Neural progenitor cell (in vitro differentiated cells): Measurements from ENCODE around the gene ABCA3. TPM values are rescaled to one million over a fixed set of nuclear protein-coding genes. Genes with fewer than 3 reads are reported as not detected.

Experiments
- DNase-seq: peaks from one replicate; pipeline ENCODE4 v3.0.0-alpha.2; 2016; ENCODE audit warnings: low spot score
- H2AFZ ChIP-seq: fragments of 200-600 bp; sonication (generic); replicated peaks from 2 replicates; pipeline ENCODE4 v1.6.1; 2016; ENCODE audit warnings: antibody characterized with exemption
- H3F3A ChIP-seq: fragments of 200-600 bp; sonication (generic); 2 replicates; pipeline ENCODE4 v1.6.1; 2016; ENCODE audit warnings: antibody characterized with exemption, low read depth
- H3K27ac ChIP-seq: fragments of 200-600 bp; sonication (generic); 2 replicates; pipeline ENCODE4 v1.5.1; 2016; ENCODE audit warnings: mild to moderate bottlenecking
- H3K27me3 ChIP-seq: fragments of 200-600 bp; sonication (generic); 2 replicates; pipeline ENCODE4 v1.6.1; 2016; ENCODE audit warnings: mild to moderate bottlenecking, moderate library complexity
- H3K36me3 ChIP-seq: fragments of 200-600 bp; sonication (generic); 2 replicates; pipeline ENCODE4 v1.5.1; 2016
- H3K4me1 ChIP-seq: fragments of 200-600 bp; sonication (generic); 2 replicates; pipeline ENCODE4 v1.6.1; 2016; ENCODE audit warnings: mixed run types
- H3K4me2 ChIP-seq: fragments of 200-600 bp; sonication (generic); 2 replicates; pipeline ENCODE4 v1.6.1; 2016
- H3K4me3 ChIP-seq: fragments of 200-600 bp; sonication (generic); 2 replicates; pipeline ENCODE4 v1.5.1; 2016
- H3K79me2 ChIP-seq: fragments of 200-600 bp; sonication (generic); 2 replicates; pipeline ENCODE4 v1.6.1; 2016; ENCODE audit warnings: low read depth
- H3K9ac ChIP-seq: fragments of 200-600 bp; sonication (generic); 2 replicates; pipeline ENCODE4 v1.6.1; 2016
- H3K9me3 ChIP-seq: fragments of 200-600 bp; sonication (generic); 2 replicates; pipeline ENCODE4 v1.5.1; 2016; ENCODE audit warnings: low read depth
- H4K20me1 ChIP-seq: fragments of 200-600 bp; sonication (generic); 2 replicates; pipeline ENCODE4 v1.6.1; 2016; ENCODE audit warnings: low read depth
- H3K27ac Mint-ChIP-seq: 3 replicates; pipeline ENCODE4 v1.8.0; 2021; ENCODE audit warnings: mixed read lengths
- H3K27me3 Mint-ChIP-seq: 2 replicates; pipeline ENCODE4 v1.8.0; 2022; ENCODE audit warnings: low read depth, mild to moderate bottlenecking, inconsistent platforms, moderate library complexity, mixed read lengths; ENCODE audit not compliant: insufficient read depth
- H3K36me3 Mint-ChIP-seq: 3 replicates; pipeline ENCODE4 v1.8.0; 2021; ENCODE audit warnings: mixed read lengths
- H3K4me1 Mint-ChIP-seq: 3 replicates; pipeline ENCODE4 v1.8.0; 2021; ENCODE audit warnings: mixed read lengths
- H3K4me3 Mint-ChIP-seq: 3 replicates; pipeline ENCODE4 v1.8.0; 2021; ENCODE audit warnings: mild to moderate bottlenecking, moderate library complexity, mixed read lengths
- H3K9me3 Mint-ChIP-seq: 3 replicates; pipeline ENCODE4 v1.8.0; 2020; ENCODE audit warnings: mixed read lengths
- EZH2 ChIP-seq: fragments of 200-600 bp; sonication (generic); IDR thresholded peaks from 2 replicates; pipeline ENCODE4 v1.6.1; 2017; ENCODE audit warnings: antibody characterized with exemption, mild to moderate bottlenecking, moderate library complexity
- EZH2phosphoT487 ChIP-seq: fragments of 200-600 bp; sonication (generic); IDR thresholded peaks from 2 replicates; pipeline ENCODE4 v1.6.1; 2017; ENCODE audit warnings: antibody characterized with exemption
- total RNA-seq: library from RNA; depleted of rRNA; stranded (reverse); fragments of >200 nt; gene quantifications from 2 replicates; pipeline ENCODE4 v1.2.3, GENCODE V29; 2015; ENCODE audit warnings: low replicate concordance
- TF ChIP-seq, protein P1 (sequence below): fragments of 200-600 bp; sonication (generic); IDR thresholded peaks from 2 replicates; pipeline ENCODE4 v1.5.1; 2017; ENCODE audit warnings: antibody characterized with exemption, mild to moderate bottlenecking

Gene ABCA3
- total RNA-seq, 1 donor from 2014 or later: 9.7 TPM

DNA sequence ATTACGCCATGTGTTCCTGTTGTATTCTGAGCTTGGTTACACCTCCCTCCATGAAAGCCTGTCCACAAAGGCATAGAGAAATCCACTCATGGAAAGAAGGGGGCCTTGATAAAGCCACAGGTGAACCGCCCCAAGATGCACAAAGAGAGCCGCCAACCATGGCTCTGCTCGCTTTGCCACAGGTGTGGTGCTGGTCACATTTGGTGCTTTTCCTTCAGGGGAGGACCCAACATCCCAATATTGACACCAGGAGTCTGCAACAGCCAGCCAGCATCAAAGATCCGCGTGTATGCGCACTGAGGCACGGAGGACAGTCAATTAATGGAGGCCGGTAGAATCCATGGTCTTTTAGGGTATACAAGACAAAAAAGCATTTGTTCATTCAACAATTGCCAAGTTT is 7.3 kb downstream of the ABCA3 start:
- H3K36me3 ChIP-seq: no peaks in the 10 kb centered on the region
- no peaks in the 10 kb centered on the region for H3F3A ChIP-seq
- no peaks in the 10 kb centered on the region for H3K4me1 ChIP-seq
- no peak overlapping the region for H3K4me3 ChIP-seq
- H3K27ac Mint-ChIP-seq: no peak overlapping the region
- H3K9ac ChIP-seq: no peak overlapping the region
- H3K4me1 Mint-ChIP-seq: peaks cover 6% of the 10 kb centered on the region
- no peak overlapping the region for H3K4me2 ChIP-seq
- no peaks in the 10 kb centered on the region for H3K9me3 ChIP-seq
- peaks cover 5% of the 10 kb centered on the region for H3K27me3 Mint-ChIP-seq
- TF ChIP-seq EZH2: no peak
- TF ChIP-seq, protein P1, sequence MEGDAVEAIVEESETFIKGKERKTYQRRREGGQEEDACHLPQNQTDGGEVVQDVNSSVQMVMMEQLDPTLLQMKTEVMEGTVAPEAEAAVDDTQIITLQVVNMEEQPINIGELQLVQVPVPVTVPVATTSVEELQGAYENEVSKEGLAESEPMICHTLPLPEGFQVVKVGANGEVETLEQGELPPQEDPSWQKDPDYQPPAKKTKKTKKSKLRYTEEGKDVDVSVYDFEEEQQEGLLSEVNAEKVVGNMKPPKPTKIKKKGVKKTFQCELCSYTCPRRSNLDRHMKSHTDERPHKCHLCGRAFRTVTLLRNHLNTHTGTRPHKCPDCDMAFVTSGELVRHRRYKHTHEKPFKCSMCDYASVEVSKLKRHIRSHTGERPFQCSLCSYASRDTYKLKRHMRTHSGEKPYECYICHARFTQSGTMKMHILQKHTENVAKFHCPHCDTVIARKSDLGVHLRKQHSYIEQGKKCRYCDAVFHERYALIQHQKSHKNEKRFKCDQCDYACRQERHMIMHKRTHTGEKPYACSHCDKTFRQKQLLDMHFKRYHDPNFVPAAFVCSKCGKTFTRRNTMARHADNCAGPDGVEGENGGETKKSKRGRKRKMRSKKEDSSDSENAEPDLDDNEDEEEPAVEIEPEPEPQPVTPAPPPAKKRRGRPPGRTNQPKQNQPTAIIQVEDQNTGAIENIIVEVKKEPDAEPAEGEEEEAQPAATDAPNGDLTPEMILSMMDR: no peak
- H4K20me1 ChIP-seq: no peaks in the 10 kb centered on the region
- H3K36me3 Mint-ChIP-seq: no peaks in the 10 kb centered on the region
- no peaks in the 10 kb centered on the region for H3K79me2 ChIP-seq
- no peak overlapping the region for H3K4me3 Mint-ChIP-seq
- no peak overlapping the region for H3K27ac ChIP-seq
- peaks cover 9% of the 10 kb centered on the region for H3K27me3 ChIP-seq
- no peaks in the 10 kb centered on the region for H3K9me3 Mint-ChIP-seq
- H2AFZ ChIP-seq: no peak overlapping the region
- no peak for DNase-seq

GRCh38 chr16:2331931-2332267 is 8.6 kb downstream of the ABCA3 start:
- H3K4me1 Mint-ChIP-seq: peaks cover 4% of the 10 kb centered on the region
- DNase-seq: no peak
- H3K4me2 ChIP-seq: no peak overlapping the region
- TF ChIP-seq EZH2 (no peak), EZH2phosphoT487 (no peak)
- TF ChIP-seq, protein P1: no peak
- no peak overlapping the region for H3K4me3 ChIP-seq
- H3K27me3 ChIP-seq: no peaks in the 10 kb centered on the region
- no peaks in the 10 kb centered on the region for H3K36me3 ChIP-seq
- no peaks in the 10 kb centered on the region for H3K9me3 ChIP-seq
- no peak overlapping the region for H3K4me3 Mint-ChIP-seq
- no peaks in the 10 kb centered on the region for H3K9me3 Mint-ChIP-seq
- no peak overlapping the region for H2AFZ ChIP-seq
- H3K27ac Mint-ChIP-seq: no peak overlapping the region
- H3K9ac ChIP-seq: no peak overlapping the region
- H3K36me3 Mint-ChIP-seq: no peaks in the 10 kb centered on the region
- H3K4me1 ChIP-seq: no peaks in the 10 kb centered on the region
- no peak overlapping the region for H3K27ac ChIP-seq
- peaks cover 7% of the 10 kb centered on the region for H3K27me3 Mint-ChIP-seq
- no peaks in the 10 kb centered on the region for H3K79me2 ChIP-seq
- H4K20me1 ChIP-seq: no peaks in the 10 kb centered on the region
- H3F3A ChIP-seq: no peaks in the 10 kb centered on the region

- Mint-ChIP-seq H3K36me3 (no peaks in the 10 kb centered on the region), H3K27me3 (peaks cover 7% of the 10 kb centered on the region), H3K27ac (no peak overlapping the region), H3K4me1 (peaks cover 4% of the 10 kb centered on the region), H3K9me3 (no peaks in the 10 kb centered on the region), H3K4me3 (no peak overlapping the region)
- Histone ChIP-seq H3F3A (no peaks in the 10 kb centered on the region), H3K4me2 (no peak overlapping the region), H3K27me3 (no peaks in the 10 kb centered on the region), H3K27ac (no peak overlapping the region), H3K9me3 (no peaks in the 10 kb centered on the region), H3K36me3 (no peaks in the 10 kb centered on the region), H3K4me3 (no peak overlapping the region), H4K20me1 (no peaks in the 10 kb centered on the region), H3K4me1 (no peaks in the 10 kb centered on the region), H2AFZ (no peak overlapping the region), H3K79me2 (no peaks in the 10 kb centered on the region), H3K9ac (no peak overlapping the region)
- TF ChIP-seq, protein P1: no peak
- TF ChIP-seq EZH2phosphoT487 (no peak), EZH2 (no peak)
- no peak for DNase-seq
Measured at GRCh38 chr16:2331199-2331930, 9.2 kb downstream of the ABCA3 start.
